ENCODE results near the gene TLK2.

Gene TLK2

DNA sequence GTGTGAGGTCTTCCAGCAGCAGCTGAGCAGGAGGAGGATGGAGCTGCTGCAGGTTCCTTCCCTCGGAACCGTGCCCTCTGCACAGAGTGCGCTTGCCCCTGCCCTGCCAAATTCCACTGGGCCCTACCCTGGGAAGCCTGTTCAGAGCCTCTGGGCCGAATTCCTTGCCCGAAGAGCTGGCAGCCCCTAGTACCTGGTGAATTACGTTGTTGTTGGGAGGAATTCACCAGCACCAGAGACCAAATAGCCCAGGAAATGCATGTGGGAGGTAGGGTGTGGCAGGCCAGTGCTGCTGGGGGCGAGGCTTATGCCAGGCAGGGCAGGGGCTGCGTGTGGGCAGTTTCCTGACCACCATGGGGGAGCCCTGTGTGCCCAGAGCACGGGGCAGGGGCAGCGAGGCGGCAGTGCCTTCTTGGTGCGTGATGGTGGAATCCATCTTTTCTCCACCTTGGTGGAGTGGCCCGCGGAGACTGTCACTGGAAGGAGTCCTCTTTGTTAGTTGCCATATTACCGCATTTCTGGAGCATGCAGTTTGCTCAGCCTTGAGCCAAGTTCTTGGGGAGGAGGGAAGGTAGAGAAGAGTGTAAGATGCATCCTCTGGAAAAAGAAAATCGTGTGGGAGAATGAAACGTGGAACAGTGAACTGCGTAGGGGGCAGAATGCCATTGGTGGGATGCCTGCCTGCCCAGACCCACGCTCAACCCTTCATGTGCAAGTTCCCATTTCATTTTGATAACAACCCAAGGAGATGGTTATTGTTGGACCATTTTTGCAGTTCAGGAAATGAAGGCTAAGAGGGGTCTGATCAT lies 151.1 kb downstream of the TLK2 start:
- DNase-seq (ENCODE audit: low spot score), result no peak

GRCh38 chr17:62630365-62631085 lies 151.9 kb downstream of the TLK2 start:
- DNase-seq (ENCODE audit: low spot score), result no peak

GRCh38 chr17:62631086-62631935 lies 152.7 kb downstream of the TLK2 start:
- DNase-seq (ENCODE audit: low spot score), result no peak

GRCh38 chr17:62631936-62632924 lies 153.6 kb downstream of the TLK2 start:
- DNase-seq (ENCODE audit: low spot score), result no peak

- DNase-seq (ENCODE audit: low spot score), result no peak
Observed at GRCh38 chr17:62637809-62638208, 159.2 kb downstream of the TLK2 start.

- DNase-seq (ENCODE audit: low spot score), result no peak
Observed at GRCh38 chr17:62641153-62641552, 162.5 kb downstream of the TLK2 start.

DNA sequence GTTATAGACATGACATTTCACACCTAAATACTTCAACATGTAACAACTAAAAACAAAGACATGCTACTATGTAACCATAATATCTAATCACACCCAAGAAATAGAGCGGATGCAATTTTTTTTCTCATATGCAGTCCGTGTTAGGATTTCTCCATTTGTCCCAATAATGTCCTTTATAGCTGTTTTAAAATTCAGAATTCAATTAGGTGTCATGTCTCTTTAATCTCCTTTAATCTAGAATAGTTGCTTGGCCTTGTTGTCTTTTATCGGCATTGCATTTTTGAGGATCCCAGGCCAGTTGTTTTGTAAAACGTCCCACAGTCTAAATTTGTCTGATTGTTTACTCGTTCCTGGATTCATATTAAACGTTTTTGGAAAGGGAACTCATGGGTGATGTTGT lies 163.3 kb downstream of the TLK2 start:
- no peak for DNase-seq (ENCODE audit: low spot score)

- DNase-seq (ENCODE audit: low spot score), result no peak
Observed at GRCh38 chr17:62643496-62643895, 164.9 kb downstream of the TLK2 start.

- DNase-seq (ENCODE audit: low spot score), result no peak
Observed at GRCh38 chr17:62644487-62645173, 166.0 kb downstream of the TLK2 start.

DNA sequence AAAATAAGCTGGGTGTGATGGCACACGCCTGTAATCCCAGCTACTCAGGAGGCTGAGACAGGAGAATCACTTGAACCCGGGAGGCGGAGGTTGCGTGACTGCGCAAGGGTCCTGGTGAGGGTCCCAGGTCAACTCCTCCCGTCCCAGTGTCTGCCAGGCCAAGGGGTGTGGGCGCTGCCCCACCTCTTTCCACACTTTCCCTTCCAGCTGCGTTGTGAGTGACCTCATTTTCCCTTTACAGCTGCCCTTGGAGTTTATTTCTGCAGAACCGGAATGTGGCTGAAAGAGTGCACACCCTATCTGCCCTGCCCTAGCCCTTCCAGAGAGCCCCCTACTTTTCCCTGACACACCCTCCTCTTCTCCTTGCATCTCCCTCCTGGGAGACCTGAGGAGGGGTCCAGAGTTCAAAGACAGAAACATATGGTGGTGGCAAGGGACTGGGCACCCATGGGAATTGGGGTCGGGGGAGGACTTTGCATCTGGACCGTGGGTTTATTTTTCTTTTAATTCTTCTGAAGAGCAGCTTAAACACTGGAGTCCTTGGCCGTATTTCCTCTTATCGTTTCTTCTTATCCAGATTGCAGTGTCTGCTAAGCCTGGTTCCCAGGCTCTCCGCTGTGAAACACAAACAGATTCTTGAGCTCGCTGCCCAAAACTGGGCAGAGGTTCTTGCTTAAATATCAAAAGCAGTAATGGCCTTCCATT lies 169.8 kb downstream of the TLK2 start:
- no peak for DNase-seq (ENCODE audit: low spot score)

DNA sequence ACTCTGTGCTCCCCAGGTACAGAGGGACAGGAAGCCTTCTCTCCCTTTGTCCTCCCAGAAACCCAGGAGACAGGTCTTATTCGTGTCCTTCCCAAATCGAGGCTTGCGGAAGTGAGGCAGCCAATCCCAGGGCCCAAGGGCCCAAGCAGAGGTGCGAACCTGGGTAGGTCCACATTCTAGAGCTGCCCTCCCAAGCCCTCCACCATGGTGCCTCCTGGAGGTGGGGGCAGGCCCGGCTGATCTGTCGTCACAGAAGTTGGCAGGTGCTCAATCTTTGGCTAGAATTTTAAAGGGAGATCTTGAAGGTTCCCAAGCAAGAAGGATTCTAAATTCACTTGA lies 170.3 kb downstream of the TLK2 start:
- no peak for DNase-seq (ENCODE audit: low spot score)

DNA sequence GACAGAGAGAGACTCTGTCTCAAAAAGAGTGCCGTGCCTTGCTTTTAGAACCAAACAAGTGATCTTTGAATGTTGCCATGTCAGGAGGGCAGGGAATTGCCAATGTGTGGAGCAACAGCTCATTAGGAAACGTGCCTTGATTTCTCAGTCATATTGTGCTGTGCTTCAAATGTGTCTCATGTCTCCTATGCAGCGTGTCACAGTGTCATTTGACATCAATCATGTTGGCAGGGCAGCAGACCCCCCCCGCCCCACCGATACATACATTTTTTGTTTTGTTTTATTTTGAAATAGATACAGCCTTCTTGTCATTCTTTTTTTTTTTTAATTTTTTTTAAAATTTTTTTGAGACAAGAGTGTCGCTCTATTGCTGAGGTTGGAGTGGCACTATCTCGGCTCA lies 170.9 kb downstream of the TLK2 start:
- no peak for DNase-seq (ENCODE audit: low spot score)

GRCh38 chr17:62650587-62650986 lies 172.0 kb downstream of the TLK2 start:
- no peak for DNase-seq (ENCODE audit: low spot score)

DNA sequence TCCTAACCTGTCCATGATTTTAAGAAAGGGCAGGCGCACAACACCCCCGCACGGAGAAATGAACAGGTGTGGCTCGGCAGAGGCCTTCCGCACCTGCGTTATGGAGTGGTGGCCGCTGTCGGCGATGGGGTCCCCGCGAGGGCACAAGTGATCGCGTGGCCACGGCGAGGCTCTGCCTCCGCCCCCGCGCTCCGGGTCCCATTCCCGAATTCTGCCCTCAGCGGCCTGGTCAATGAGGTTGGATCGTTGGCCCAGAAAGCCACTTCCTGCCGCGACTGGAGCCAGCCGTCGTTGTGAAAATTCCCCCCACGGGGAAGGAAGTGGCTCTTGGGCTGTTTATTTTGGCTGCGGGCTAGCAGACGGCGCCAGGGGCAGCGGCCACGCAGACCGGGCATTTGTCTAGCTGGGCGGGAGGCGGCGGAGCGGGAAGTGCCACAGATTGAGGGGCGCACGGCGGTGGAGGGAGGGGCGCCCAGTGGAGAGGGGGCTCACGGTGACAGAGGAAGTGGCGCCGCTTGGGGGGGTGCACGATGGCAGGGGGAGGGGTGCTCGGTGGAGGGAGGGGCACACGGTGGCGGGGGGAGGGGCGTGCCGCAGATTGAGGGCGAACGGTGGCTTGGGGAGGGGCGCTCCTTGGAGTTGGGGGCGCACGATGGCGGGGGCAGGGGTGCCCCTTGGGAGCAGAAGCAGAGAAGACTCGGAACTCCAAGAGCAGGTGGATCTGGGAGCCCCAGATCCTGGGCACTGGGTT lies 173.8 kb downstream of the TLK2 start:
- DNase-seq (ENCODE audit: low spot score), result peak; percentile 46

GRCh38 chr17:62653002-62653825 lies 174.6 kb downstream of the TLK2 start:
- peak; percentile 96 for DNase-seq (ENCODE audit: low spot score)

GRCh38 chr17:62653826-62654761 lies 175.5 kb downstream of the TLK2 start:
- peak; percentile 6 for DNase-seq (ENCODE audit: low spot score)

DNA sequence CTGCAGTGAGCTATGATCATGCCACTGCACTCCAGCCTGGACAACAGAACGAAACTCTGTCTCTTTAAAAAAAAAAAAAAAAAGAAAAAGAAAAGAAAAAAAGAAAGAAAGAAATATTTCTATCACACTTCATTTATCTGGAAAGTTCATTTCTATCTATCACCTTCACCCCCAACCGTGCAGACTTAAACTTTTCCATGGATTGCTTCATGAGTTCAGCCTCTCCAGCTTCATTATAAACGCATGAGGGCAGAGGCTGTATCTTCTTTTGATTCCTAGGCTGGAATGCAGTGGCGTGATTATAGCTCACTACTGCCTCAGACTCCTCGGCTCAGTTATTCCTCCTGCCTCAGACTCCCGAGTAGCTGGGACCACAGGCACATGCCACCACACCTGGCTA lies 177.0 kb downstream of the TLK2 start:
- no peak for DNase-seq (ENCODE audit: low spot score)

Data from activated CD4-positive, alpha-beta T cell treated with anti-CD3 and anti-CD28 coated beads, Interleukin-2, Interleukin-4, amounts not matched to agents 100 ng/mL and 50 ng/mL, durations not matched to agents 16 hours and 8 hours (primary cell).